Keratinocyte (primary cell): ENCODE measurements around the gene TMF1. TPM values are rescaled to one million over a fixed set of nuclear protein-coding genes. Genes with fewer than 3 reads are reported as not detected.

Experiments used
- DNase-seq: peaks from one replicate; pipeline ENCODE4 v3.0.0-alpha.2; 2011; ENCODE audit warnings: low read depth, missing footprints, low spot score
- FAIRE-seq: peaks from 2 replicates; lab custom pipeline; 2011; peaks lifted over from hg19 to GRCh38; lab: Jason Lieb, UNC
- H2AFZ ChIP-seq: 2 replicates; pipeline ENCODE4 v1.6.0; 2012; ENCODE audit warnings: low read length, control low read depth, inconsistent platforms; ENCODE audit not compliant: control insufficient read depth
- H3K27ac ChIP-seq: 2 replicates; pipeline ENCODE4 v1.5.1; 2011; ENCODE audit warnings: low read length; ENCODE audit not compliant: control insufficient read depth, insufficient read depth
- H3K27me3 ChIP-seq: 3 replicates; pipeline ENCODE4 v1.6.0; 2011; ENCODE audit warnings: low read length; ENCODE audit not compliant: control insufficient read depth, insufficient read depth; ENCODE audit errors: extremely low read depth
- H3K36me3 ChIP-seq, 2 experiments: 2 replicates in 1 of 2; 3 replicates in 1 of 2; pipeline ENCODE4 v1.5.1; 2011; ENCODE audit warnings: low read length in 2 of 2, mild to moderate bottlenecking in 1 of 2; ENCODE audit not compliant: control insufficient read depth in 2 of 2, insufficient read depth in 2 of 2; ENCODE audit errors: extremely low read depth in 1 of 2
- H3K4me1 ChIP-seq: 3 replicates; pipeline ENCODE4 v1.5.1; 2011; ENCODE audit warnings: low read length; ENCODE audit not compliant: control insufficient read depth, insufficient read depth; ENCODE audit errors: extremely low read depth
- H3K4me2 ChIP-seq: 3 replicates; pipeline ENCODE4 v1.6.0; 2011; ENCODE audit warnings: low read depth, low read length; ENCODE audit not compliant: control insufficient read depth, insufficient read depth; ENCODE audit errors: extremely low read depth
- H3K4me3 ChIP-seq, 3 experiments: fragments of 200-600 bp in 1 of 3; sonication (generic) in 1 of 3; 2 replicates in 2 of 3; 3 replicates in 1 of 3; pipeline ENCODE4 v1.5.1; 2011 to 2016; ENCODE audit warnings: low read length in 3 of 3, mild to moderate bottlenecking in 3 of 3, control low read depth in 2 of 3, inconsistent platforms in 1 of 3, low read depth in 1 of 3, mixed read lengths in 1 of 3, mixed run types in 1 of 3, moderate library complexity in 1 of 3; ENCODE audit not compliant: control insufficient read depth in 2 of 3, insufficient read depth in 2 of 3; ENCODE audit errors: extremely low read depth in 1 of 3
- H3K79me2 ChIP-seq: 2 replicates; pipeline ENCODE4 v1.6.0; 2012; ENCODE audit warnings: low read length; ENCODE audit not compliant: control insufficient read depth, insufficient read depth
- H3K9ac ChIP-seq: 3 replicates; pipeline ENCODE4 v1.6.0; 2011; ENCODE audit warnings: low read length; ENCODE audit not compliant: control insufficient read depth, insufficient read depth; ENCODE audit errors: extremely low read depth
- H3K9me1 ChIP-seq: 3 replicates; pipeline ENCODE4 v1.6.0; 2011; ENCODE audit warnings: low read length; ENCODE audit not compliant: control insufficient read depth, insufficient read depth; ENCODE audit errors: extremely low read depth
- H3K9me3 ChIP-seq: 2 replicates; pipeline ENCODE4 v1.5.1; 2012; ENCODE audit warnings: low read depth, low read length; ENCODE audit not compliant: control insufficient read depth
- H4K20me1 ChIP-seq: 3 replicates; pipeline ENCODE4 v1.6.0; 2011; ENCODE audit warnings: low read length; ENCODE audit not compliant: control insufficient read depth, insufficient read depth; ENCODE audit errors: extremely low read depth
- CTCF ChIP-seq, 3 experiments: IDR thresholded peaks in 1 of 3; conservative IDR thresholded peaks in 1 of 3; optimal IDR thresholded peaks in 1 of 3; 2 replicates in 2 of 3; 3 replicates in 1 of 3; pipeline versions ENCODE3 to v1.5.1; 2011; ENCODE audit warnings: low read length in 3 of 3, mild to moderate bottlenecking in 3 of 3, moderate library complexity in 2 of 3, control low read depth in 1 of 3, inconsistent platforms in 1 of 3; ENCODE audit not compliant: insufficient read depth in 2 of 3; ENCODE audit errors: extremely low read depth in 1 of 3
- EZH2 ChIP-seq: IDR thresholded peaks from one replicate; pipeline ENCODE4 v1.6.1; 2012; ENCODE audit warnings: inconsistent platforms, mild to moderate bottlenecking, low read length, moderate library complexity
- dilution Hi-C: fragments of 300-500 bp; cut with MboI; formaldehyde crosslinking; loops from one replicate; pipeline ENCODE4 v1.7.0; 2020; ENCODE audit warnings: low sequenced_read_pairs; ENCODE audit not compliant: extremely low pct_ligation_motif_present
- polyA plus RNA-seq, 5 experiments: library from polyadenylated mRNA; depleted of rRNA in 3 of 5; stranded (reverse) in 3 of 5; stranded (forward) in 1 of 5; unstranded in 1 of 5; fragments of >200 nt; gene quantifications; 1 replicate in 1 of 5; 2 replicates in 3 of 5; 3 replicates in 1 of 5; pipeline versions ENCODE4 v1.2.1 to v1.2.3, GENCODE V29; 2011 to 2012; ENCODE audit warnings: missing spikeins in 2 of 5, low read depth in 1 of 5, low replicate concordance in 1 of 5

Gene TMF1
- polyA plus RNA-seq, 1 donor (not counting 4 experiments of a cell fraction or from before 2014, with no cell fraction given), result 13.7 TPM

- FAIRE-seq (peak; percentile 5), DNase-seq (no peak)
- peak within 1 kb of the TSS; percentile 68 for H3K27ac ChIP-seq
- H3K4me1 ChIP-seq, result peaks cover 42% of the 10 kb centered on the region
- H3K9ac ChIP-seq, result peak within 1 kb of the TSS; percentile 89
- no peaks in the 10 kb centered on the region for H3K9me1 ChIP-seq
- TF ChIP-seq CTCF (optimal IDR thresholded peaks at IDR 0.05 in 1 of 3, IDR thresholded peaks at IDR 0.05 in 1 of 3, conservative IDR thresholded peaks at IDR 0.05 in 1 of 3; ENCODE audit: extremely low read depth in 1 of 3, insufficient read depth in 2 of 3, low read length in 3 of 3), result no peak
- peak within 1 kb of the TSS; percentile 53 for H2AFZ ChIP-seq
- H3K27me3 ChIP-seq, result no peaks in the 10 kb centered on the region
- H3K36me3 ChIP-seq, result no peaks in the 10 kb centered on the region
- H3K4me2 ChIP-seq, result peak within 1 kb of the TSS; percentile 86
- dilution Hi-C loops, result no loop called here
- H3K9me3 ChIP-seq, result no peaks in the 10 kb centered on the region
- no peaks in the 10 kb centered on the region for H4K20me1 ChIP-seq
- peaks cover 34% of the 10 kb centered on the region for H3K79me2 ChIP-seq
- H3K4me3 ChIP-seq, result peak within 1 kb of the TSS; percentile 72 to 96 (median 90)
Observed at GRCh38 chr3:69080233-69080920, 28.2 kb upstream of the TMF1 start, which contains the start of gene UBA3. Gene UBA3, minus strand, starts transcription at chr3:69080365. Its CDS starts 12 bp downstream, at chr3:69080353.

GRCh38 chr3:69079269-69080159 lies 27.4 kb upstream of the TMF1 start:
- H3K4me2 ChIP-seq, result peak overlapping the region; percentile 86
- TF ChIP-seq EZH2, result no peak
- H3K9me1 ChIP-seq, result no peaks in the 10 kb centered on the region
- no peaks in the 10 kb centered on the region for H3K27me3 ChIP-seq
- H3K27ac ChIP-seq, result peak overlapping the region; percentile 68
- peak overlapping the region; percentile 53 for H2AFZ ChIP-seq
- H3K9ac ChIP-seq, result peak overlapping the region; percentile 89
- no peaks in the 10 kb centered on the region for H3K9me3 ChIP-seq
- H4K20me1 ChIP-seq, result no peaks in the 10 kb centered on the region
- FAIRE-seq (no peak), DNase-seq (no peak)
- dilution Hi-C loops, result no loop called here
- peaks cover 42% of the 10 kb centered on the region for H3K4me1 ChIP-seq
- H3K36me3 ChIP-seq, result no peaks in the 10 kb centered on the region
- peaks cover 31% of the 10 kb centered on the region for H3K79me2 ChIP-seq
- peak overlapping the region; percentile 72 to 96 (median 90) for H3K4me3 ChIP-seq
